H1 (cell line): ENCODE measurements around the gene KRT37. TPM values are rescaled to one million over a fixed set of nuclear protein-coding genes. Genes with fewer than 3 reads are reported as not detected.

Source experiments
- CTCF ChIA-PET: fragments of 300-600 bp; sonication (Branson Sonifier 250); formaldehyde crosslinking; loops from one replicate; lab custom pipeline; 2021; ENCODE audit not compliant: partially characterized antibody; lab: Charles Lee
- POLR2A ChIA-PET: fragments of 300-600 bp; sonication (Branson Sonifier 250); formaldehyde crosslinking; loops from one replicate; lab custom pipeline; 2021; ENCODE audit warnings: inconsistent platforms; ENCODE audit not compliant: partially characterized antibody; lab: Charles Lee
- DNase-seq, 2 experiments: peaks; one replicate each; pipeline versions ENCODE4 v3.0.0 to v3.0.0-alpha.2; 2010 to 2022; ENCODE audit warnings: low spot score in 2 of 2, low read depth in 1 of 2, mixed read lengths in 1 of 2
- FAIRE-seq: peaks from 2 replicates; lab custom pipeline; 2011; peaks lifted over from hg19 to GRCh38; lab: Jason Lieb, UNC
- H2AFZ ChIP-seq: 2 replicates; pipeline ENCODE4 v1.8.1; 2012; ENCODE audit warnings: low read length, inconsistent platforms
- H2AK5ac ChIP-seq: 2 replicates; pipeline ENCODE4 v1.6.1; 2013; ENCODE audit warnings: low read depth, low read length
- H2BK120ac ChIP-seq: replicated peaks from 2 replicates; pipeline ENCODE3; 2013; ENCODE audit warnings: low read depth, low read length, inconsistent platforms
- H2BK12ac ChIP-seq: 2 replicates; pipeline ENCODE4 v1.6.1; 2013; ENCODE audit warnings: low read depth, low read length
- H2BK15ac ChIP-seq: 2 replicates; pipeline ENCODE4 v1.6.1; 2013; ENCODE audit warnings: low read length
- H2BK20ac ChIP-seq: 2 replicates; pipeline ENCODE4 v1.6.1; 2013; ENCODE audit warnings: low read length
- H2BK5ac ChIP-seq: 2 replicates; pipeline ENCODE4 v1.6.1; 2013; ENCODE audit warnings: low read depth, low read length
- H3K14ac ChIP-seq: 2 replicates; pipeline ENCODE4 v1.6.1; 2013; ENCODE audit warnings: inconsistent platforms; ENCODE audit not compliant: insufficient read length
- H3K18ac ChIP-seq: 2 replicates; pipeline ENCODE4 v1.6.1; 2013; ENCODE audit warnings: low read length; ENCODE audit errors: extremely low read depth
- H3K23ac ChIP-seq: 2 replicates; pipeline ENCODE4 v1.6.1; 2013; ENCODE audit warnings: inconsistent platforms; ENCODE audit not compliant: insufficient read length
- H3K23me2 ChIP-seq: 2 replicates; pipeline ENCODE4 v1.6.1; 2013; ENCODE audit warnings: low read depth, low read length
- H3K27ac ChIP-seq: 2 replicates; pipeline ENCODE4 v1.6.1; 2011; ENCODE audit warnings: low read depth, low read length, inconsistent platforms
- H3K27me3 ChIP-seq, 4 experiments: replicated peaks in 1 of 4; 1 replicate in 1 of 4; 2 replicates in 3 of 4; pipeline versions ENCODE4 v1.6.1 to v1.8.1; 2011 to 2013; ENCODE audit warnings: low read length in 3 of 4, mild to moderate bottlenecking in 3 of 4, inconsistent platforms in 2 of 4, mixed read lengths in 2 of 4, moderate library complexity in 1 of 4; ENCODE audit not compliant: control insufficient read depth in 3 of 4, insufficient read depth in 3 of 4; ENCODE audit errors: extremely low read depth in 1 of 4
- H3K36me3 ChIP-seq, 4 experiments: 2 replicates each; pipeline versions ENCODE4 v1.6.1 to v1.8.1; 2011 to 2013; ENCODE audit warnings: mild to moderate bottlenecking in 4 of 4, low read length in 3 of 4, moderate library complexity in 2 of 4, control low read depth in 1 of 4, inconsistent platforms in 1 of 4; ENCODE audit not compliant: insufficient read depth in 4 of 4, control insufficient read depth in 2 of 4
- H3K4ac ChIP-seq: replicated peaks from 2 replicates; pipeline ENCODE3; 2013; ENCODE audit warnings: low read length, low read depth, mixed read lengths, inconsistent platforms; ENCODE audit not compliant: insufficient read length
- H3K4me1 ChIP-seq, 4 experiments: replicated peaks in 1 of 4; 1 replicate in 1 of 4; 2 replicates in 3 of 4; pipeline versions ENCODE4 v1.6.1 to v1.8.1; 2011 to 2013; ENCODE audit warnings: low read length in 3 of 4, inconsistent platforms in 2 of 4, mixed read lengths in 1 of 4; ENCODE audit not compliant: insufficient read depth in 4 of 4, control insufficient read depth in 3 of 4
- H3K4me2 ChIP-seq, 2 experiments: 2 replicates each; pipeline versions ENCODE4 v1.6.1 to v1.8.1; 2011 to 2013; ENCODE audit warnings: low read depth in 2 of 2, low read length in 2 of 2, control low read depth in 1 of 2, inconsistent platforms in 1 of 2, mild to moderate bottlenecking in 1 of 2; ENCODE audit not compliant: insufficient read depth in 1 of 2
- H3K4me3 ChIP-seq, 4 experiments: fragments of 200-600, 300-600 bp in 1 of 4; sonication (generic), shearing (Covaris generic), sonication (Bioruptor Twin) in 1 of 4; 2 replicates each; pipeline versions ENCODE4 v1.5.1 to v1.8.1; 2011 to 2016; ENCODE audit warnings: low read length in 4 of 4, low read depth in 3 of 4, control low read depth in 2 of 4, inconsistent platforms in 2 of 4, mild to moderate bottlenecking in 2 of 4, mixed read lengths in 1 of 4, moderate library complexity in 1 of 4; ENCODE audit not compliant: insufficient read depth in 2 of 4; ENCODE audit errors: extremely low read depth in 1 of 4
- H3K56ac ChIP-seq: replicated peaks from 2 replicates; pipeline ENCODE3; 2013; ENCODE audit warnings: low read depth, mild to moderate bottlenecking, mixed read lengths, low read length, inconsistent platforms; ENCODE audit not compliant: insufficient read length
- H3K79me1 ChIP-seq: 2 replicates; pipeline ENCODE4 v1.6.1; 2013; ENCODE audit warnings: low read depth, low read length, control low read depth
- H3K79me2 ChIP-seq, 2 experiments: 2 replicates each; pipeline versions ENCODE4 v1.6.1 to v1.8.1; 2012 to 2013; ENCODE audit warnings: low read length in 2 of 2, mild to moderate bottlenecking in 2 of 2, inconsistent platforms in 1 of 2; ENCODE audit not compliant: insufficient read depth in 2 of 2, control insufficient read depth in 1 of 2
- H3K9ac ChIP-seq, 4 experiments: replicated peaks in 1 of 4; 1 replicate in 1 of 4; 2 replicates in 3 of 4; pipeline versions ENCODE4 v1.6.1 to v1.8.1; 2011 to 2013; ENCODE audit warnings: low read depth in 3 of 4, low read length in 3 of 4, control low read depth in 2 of 4, mild to moderate bottlenecking in 2 of 4, moderate library complexity in 2 of 4, inconsistent platforms in 1 of 4; ENCODE audit errors: extremely low read depth in 1 of 4
- H3K9me3 ChIP-seq, 2 experiments: 2 replicates each; pipeline versions ENCODE4 v1.6.1 to v1.8.1; 2012 to 2013; ENCODE audit warnings: mild to moderate bottlenecking in 2 of 2, moderate library complexity in 2 of 2, control low read depth in 1 of 2, inconsistent platforms in 1 of 2, low read depth in 1 of 2, low read length in 1 of 2, mixed read lengths in 1 of 2; ENCODE audit not compliant: insufficient read depth in 2 of 2
- H4K20me1 ChIP-seq, 2 experiments: replicated peaks in 1 of 2; 2 replicates each; pipeline versions ENCODE3 to v1.8.1; 2011 to 2013; ENCODE audit warnings: inconsistent platforms in 2 of 2, low read length in 2 of 2, mild to moderate bottlenecking in 1 of 2; ENCODE audit not compliant: insufficient read depth in 2 of 2, control insufficient read depth in 1 of 2
- H4K5ac ChIP-seq: 2 replicates; pipeline ENCODE4 v1.6.1; 2013; ENCODE audit warnings: low read length, low read depth, mixed read lengths, inconsistent platforms; ENCODE audit not compliant: insufficient read length
- H4K8ac ChIP-seq: 2 replicates; pipeline ENCODE4 v1.8.0; 2013; ENCODE audit warnings: mild to moderate bottlenecking, moderate library complexity, low read length, inconsistent platforms; ENCODE audit not compliant: insufficient read depth; ENCODE audit errors: extremely low read depth
- H4K91ac ChIP-seq: replicated peaks from 2 replicates; pipeline ENCODE3; 2013; ENCODE audit warnings: low read length, mixed read lengths, inconsistent platforms; ENCODE audit not compliant: insufficient read length
- CBX5 ChIP-seq: fragments of 300-800, 300-1000 bp; sonication (generic); IDR thresholded peaks from 2 replicates; pipeline ENCODE4 v1.7.1; 2016; ENCODE audit warnings: antibody characterized with exemption, low read length, low read depth
- CBX8 ChIP-seq: fragments of 300-800, 300-1000 bp; sonication (generic); IDR thresholded peaks from 2 replicates; pipeline ENCODE4 v1.7.1; 2016; ENCODE audit warnings: low read depth, low read length, borderline replicate concordance
- E2F6 ChIP-seq: IDR thresholded peaks from 2 replicates; pipeline ENCODE4 v1.6.1; 2012; ENCODE audit warnings: inconsistent platforms
- MAFK ChIP-seq: IDR thresholded peaks from 2 replicates; pipeline ENCODE4 v1.6.1; 2012; ENCODE audit warnings: low read depth, mild to moderate bottlenecking, improper control_type of control experiment, low read length
- SRF ChIP-seq: IDR thresholded peaks from 2 replicates; pipeline ENCODE4 v1.6.1; 2011; ENCODE audit warnings: mild to moderate bottlenecking, low read depth, low read length, moderate library complexity
- TEAD4 ChIP-seq: IDR thresholded peaks from 2 replicates; pipeline ENCODE4 v1.6.1; 2012; ENCODE audit warnings: low read depth, low read length, inconsistent platforms, mixed read lengths
- WGBS, 2 experiments: shearing (Covaris generic) in 1 of 2; methylation state at CpG; one replicate each; pipeline versions ENCODE4 v1.1.6 to v1.1.7; 2013 to 2015; ENCODE audit warnings: low lambda C conversion rate in 2 of 2, mixed read lengths in 2 of 2, inconsistent platforms in 1 of 2, low coverage in 1 of 2, missing lambda C conversion rate in 1 of 2; ENCODE audit not compliant: insufficient replicate concordance in 2 of 2, insufficient coverage in 1 of 2, insufficient read length in 1 of 2; ENCODE audit errors: extremely low coverage in 1 of 2, missing lambda C conversion rate in 1 of 2; 5-methylcytosine and 5-hydroxymethylcytosine counted together
- polyA plus RNA-seq, 7 experiments: library from polyadenylated mRNA; depleted of rRNA in 3 of 7; stranded (reverse) in 5 of 7; unstranded in 2 of 7; fragments of >200 nt in 5 of 7; fragments of 200-250 nt in 2 of 7; gene quantifications; 1 replicate in 5 of 7; 2 replicates in 1 of 7; 4 replicates in 1 of 7; pipeline versions ENCODE4 v1.2.1 to v1.2.3, GENCODE V29; 2011 to 2013; ENCODE audit warnings: missing spikeins in 2 of 7, mixed read lengths in 2 of 7
- total RNA-seq: library from RNA; stranded (reverse); fragmentation: NEBNext Ultra II Directional; extraction: Animal tissue kit (Norgen Biotek cat#: 25700); gene quantifications from 2 replicates; pipeline ENCODE4 v1.2.1, GENCODE V29; 2021

The KRT37 gene
- total and polyA plus RNA-seq, 2 of the 8 experiments (the other 6 are each of a cell fraction or from before 2014, with no cell fraction given): not detected

- no peak overlapping the region for H3K56ac ChIP-seq
- no peak overlapping the region for H3K9ac ChIP-seq
- no peak overlapping the region for H2BK15ac ChIP-seq
- H3K4ac ChIP-seq: no peak overlapping the region
- ChIA-PET CTCF (interaction anchor here (0.8 to 2.3 kb wide), 2 partner anchors 26 to 70 kb away, joined by 3 to 6 read pairs; no protein-coding TSS in a partner anchor), POLR2A (no interaction called here)
- no peak overlapping the region for H2BK120ac ChIP-seq
- H3K18ac ChIP-seq: no peak overlapping the region
- H2BK20ac ChIP-seq: no peak overlapping the region
- no peak overlapping the region for H3K4me3 ChIP-seq
- no peak overlapping the region for H3K14ac ChIP-seq
- no peaks in the 10 kb centered on the region for H4K20me1 ChIP-seq
- no peak overlapping the region for H4K8ac ChIP-seq
- no peaks in the 10 kb centered on the region for H3K79me2 ChIP-seq
- H4K5ac ChIP-seq: no peak overlapping the region
- H2AFZ ChIP-seq: no peak overlapping the region
- H2BK5ac ChIP-seq: no peak overlapping the region
- H3K79me1 ChIP-seq: no peaks in the 10 kb centered on the region
- no peak overlapping the region for H3K27ac ChIP-seq
- no peak for FAIRE-seq
- H3K23ac ChIP-seq: no peak overlapping the region
- H3K23me2 ChIP-seq: no peaks in the 10 kb centered on the region
- DNase-seq: no peak
- no peak overlapping the region for H2BK12ac ChIP-seq
- H4K91ac ChIP-seq: no peak overlapping the region
- no peaks in the 10 kb centered on the region; a peak in 1 of 4 replicates for H3K9me3 ChIP-seq
- no peak for TF ChIP-seq SRF
- no peak for TF ChIP-seq MAFK
- no peak for TF ChIP-seq TEAD4
- TF ChIP-seq CBX8: no peak
- no peak for TF ChIP-seq CBX5
- TF ChIP-seq E2F6: no peak
- H3K27me3 ChIP-seq: no peaks in the 10 kb centered on the region
- WGBS, 2 experiments: 85% methylated on average over 1 of the region's 1 CpG; no CpG with 5 or more reads in 1 of the 2 experiments
- no peak overlapping the region for H2AK5ac ChIP-seq
- H3K36me3 ChIP-seq: no peaks in the 10 kb centered on the region
- H3K4me2 ChIP-seq: no peak overlapping the region
- H3K4me1 ChIP-seq: no peaks in the 10 kb centered on the region
Measured at GRCh38 chr17:41392278-41392677, 32.1 kb downstream of the KRT37 start.
